ENCODE results near the gene ENTHD1.
A peak's percentile ranks its signal among the peaks of the same experiment; 100 is the strongest.
"Not testable (repeated sequence)": the region's sequence is repeated elsewhere in the genome, so short reads cannot be mapped to it uniquely, and the experiment has no call there.

ENTHD1 gene

GRCh38 chr22:39904024-39904423 is 10.5 kb upstream of the ENTHD1 start:
- H3K27ac ChIP-seq (ENCODE audit: low read depth in 2 of 2, low read length in 2 of 2), result peak overlapping the region in 1 of 2 donors; percentile 29
- H3K9me3 ChIP-seq (ENCODE audit: control insufficient read depth in 2 of 2, low read length in 2 of 2); H3K27me3 ChIP-seq (ENCODE audit: control insufficient read depth in 2 of 2, insufficient read depth in 2 of 2, low read length in 2 of 2): not testable (repeated sequence)

GRCh38 chr22:39901565-39902146 is 8.1 kb upstream of the ENTHD1 start:
- H3K9ac ChIP-seq (ENCODE audit: low read depth in 1 of 2, low read length in 2 of 2), result peak overlapping the region in 1 of 2 donors; percentile 14
- H3K36me3 ChIP-seq (ENCODE audit: control insufficient read depth in 2 of 2, insufficient read depth in 2 of 2, low read length in 2 of 2), result no peaks in the 10 kb centered on the region
- H3K4me3 ChIP-seq (ENCODE audit: low read length in 2 of 2), result peak overlapping the region; percentile 13 to 55
- no peaks in the 10 kb centered on the region for H3K9me3 ChIP-seq (ENCODE audit: control insufficient read depth in 2 of 2, low read length in 2 of 2)
- no peaks in the 10 kb centered on the region for H3K27me3 ChIP-seq (ENCODE audit: control insufficient read depth in 2 of 2, insufficient read depth in 2 of 2, low read length in 2 of 2)
- H3K27ac ChIP-seq (ENCODE audit: low read depth in 2 of 2, low read length in 2 of 2), result peak overlapping the region in 1 of 2 donors; percentile 39
- no peaks in the 10 kb centered on the region for H3K4me1 ChIP-seq (ENCODE audit: control insufficient read depth in 2 of 2, insufficient read depth in 2 of 2, low read length in 2 of 2)

More at GRCh38 chr22:39904024-39904423, 10.5 kb upstream of the ENTHD1 start:
- not testable (repeated sequence) for H3K9ac ChIP-seq (ENCODE audit: low read depth in 1 of 2, low read length in 2 of 2); H3K4me3 ChIP-seq (ENCODE audit: low read length in 2 of 2); H3K36me3 ChIP-seq (ENCODE audit: control insufficient read depth in 2 of 2, insufficient read depth in 2 of 2, low read length in 2 of 2); H3K4me1 ChIP-seq (ENCODE audit: control insufficient read depth in 2 of 2, insufficient read depth in 2 of 2, low read length in 2 of 2)

- Histone ChIP-seq H3K4me1 (ENCODE audit: control insufficient read depth in 2 of 2, insufficient read depth in 2 of 2, low read length in 2 of 2) (no peaks in the 10 kb centered on the region), H3K9ac (ENCODE audit: low read depth in 1 of 2, low read length in 2 of 2) (peak within 1 kb of the TSS; percentile 14 to 15), H3K4me3 (ENCODE audit: low read length in 2 of 2) (peak within 1 kb of the TSS; percentile 13 to 55)
Measured at GRCh38 chr22:39900306-39901227, 7.0 kb upstream of the ENTHD1 start, which contains the start of gene GRAP2. Gene GRAP2 (plus strand): TSS chr22:39901084. CDS start chr22:39947107, 46,023 bp downstream.

DNA sequence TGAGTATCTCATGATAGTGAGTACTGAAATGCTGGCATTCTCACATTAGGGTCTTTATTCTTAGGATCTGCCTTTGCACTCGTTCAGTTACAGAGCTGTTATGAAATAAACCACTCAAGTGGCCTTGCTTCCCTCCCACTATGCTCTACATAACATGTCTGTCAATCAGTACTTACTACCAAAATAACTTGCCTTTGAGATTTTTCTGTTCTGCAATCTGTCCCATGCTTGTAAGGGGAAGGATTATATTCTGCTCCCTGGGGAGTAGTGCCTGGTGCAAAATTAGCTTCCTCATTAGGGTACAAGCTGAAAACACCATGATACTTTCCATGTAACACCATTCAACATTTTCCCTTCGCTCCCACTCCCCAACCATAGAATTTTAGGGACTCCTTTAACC is 5.4 kb upstream of the ENTHD1 start:
- H3K4me1 ChIP-seq (ENCODE audit: control insufficient read depth in 2 of 2, insufficient read depth in 2 of 2, low read length in 2 of 2), result no peaks in the 10 kb centered on the region
- H3K9ac ChIP-seq (ENCODE audit: low read depth in 1 of 2, low read length in 2 of 2), result no peak overlapping the region
- no peaks in the 10 kb centered on the region for H3K36me3 ChIP-seq (ENCODE audit: control insufficient read depth in 2 of 2, insufficient read depth in 2 of 2, low read length in 2 of 2)
- H3K27me3 ChIP-seq (ENCODE audit: control insufficient read depth in 2 of 2, insufficient read depth in 2 of 2, low read length in 2 of 2), result no peaks in the 10 kb centered on the region
- H3K9me3 ChIP-seq (ENCODE audit: control insufficient read depth in 2 of 2, low read length in 2 of 2), result no peaks in the 10 kb centered on the region
- no peak overlapping the region for H3K4me3 ChIP-seq (ENCODE audit: low read length in 2 of 2)
- H3K27ac ChIP-seq (ENCODE audit: low read depth in 2 of 2, low read length in 2 of 2), result no peak overlapping the region

More at GRCh38 chr22:39900306-39901227, 7.0 kb upstream of the ENTHD1 start, which contains the start of gene GRAP2:
- no peaks in the 10 kb centered on the region for H3K9me3 ChIP-seq (ENCODE audit: control insufficient read depth in 2 of 2, low read length in 2 of 2)
- H3K27me3 ChIP-seq (ENCODE audit: control insufficient read depth in 2 of 2, insufficient read depth in 2 of 2, low read length in 2 of 2), result no peaks in the 10 kb centered on the region
- peak within 1 kb of the TSS; percentile 39 for H3K27ac ChIP-seq (ENCODE audit: low read depth in 2 of 2, low read length in 2 of 2)
- no peaks in the 10 kb centered on the region for H3K36me3 ChIP-seq (ENCODE audit: control insufficient read depth in 2 of 2, insufficient read depth in 2 of 2, low read length in 2 of 2)

- Histone ChIP-seq H3K9me3 (ENCODE audit: control insufficient read depth in 2 of 2, low read length in 2 of 2) (no peaks in the 10 kb centered on the region), H3K36me3 (ENCODE audit: control insufficient read depth in 2 of 2, insufficient read depth in 2 of 2, low read length in 2 of 2) (no peaks in the 10 kb centered on the region), H3K27me3 (ENCODE audit: control insufficient read depth in 2 of 2, insufficient read depth in 2 of 2, low read length in 2 of 2) (no peaks in the 10 kb centered on the region), H3K4me1 (ENCODE audit: control insufficient read depth in 2 of 2, insufficient read depth in 2 of 2, low read length in 2 of 2) (no peaks in the 10 kb centered on the region), H3K4me3 (ENCODE audit: low read length in 2 of 2) (no peak overlapping the region), H3K9ac (ENCODE audit: low read depth in 1 of 2, low read length in 2 of 2) (no peak overlapping the region), H3K27ac (ENCODE audit: low read depth in 2 of 2, low read length in 2 of 2) (no peak overlapping the region)
Measured at GRCh38 chr22:39897841-39898240, 4.3 kb upstream of the ENTHD1 start.

- Histone ChIP-seq H3K27me3 (ENCODE audit: control insufficient read depth in 2 of 2, insufficient read depth in 2 of 2, low read length in 2 of 2) (no peaks in the 10 kb centered on the region), H3K9me3 (ENCODE audit: control insufficient read depth in 2 of 2, low read length in 2 of 2) (no peaks in the 10 kb centered on the region), H3K4me3 (ENCODE audit: low read length in 2 of 2) (no peak overlapping the region), H3K27ac (ENCODE audit: low read depth in 2 of 2, low read length in 2 of 2) (no peak overlapping the region), H3K36me3 (ENCODE audit: control insufficient read depth in 2 of 2, insufficient read depth in 2 of 2, low read length in 2 of 2) (no peaks in the 10 kb centered on the region), H3K9ac (ENCODE audit: low read depth in 1 of 2, low read length in 2 of 2) (no peak overlapping the region), H3K4me1 (ENCODE audit: control insufficient read depth in 2 of 2, insufficient read depth in 2 of 2, low read length in 2 of 2) (no peaks in the 10 kb centered on the region)
Measured at GRCh38 chr22:39896313-39896996, 2.9 kb upstream of the ENTHD1 start.

GRCh38 chr22:39895682-39896081 is 2.1 kb upstream of the ENTHD1 start:
- Histone ChIP-seq H3K27ac (ENCODE audit: low read depth in 2 of 2, low read length in 2 of 2) (no peak overlapping the region), H3K4me3 (ENCODE audit: low read length in 2 of 2) (no peak overlapping the region), H3K9me3 (ENCODE audit: control insufficient read depth in 2 of 2, low read length in 2 of 2) (no peaks in the 10 kb centered on the region), H3K9ac (ENCODE audit: low read depth in 1 of 2, low read length in 2 of 2) (no peak overlapping the region), H3K4me1 (ENCODE audit: control insufficient read depth in 2 of 2, insufficient read depth in 2 of 2, low read length in 2 of 2) (no peaks in the 10 kb centered on the region), H3K36me3 (ENCODE audit: control insufficient read depth in 2 of 2, insufficient read depth in 2 of 2, low read length in 2 of 2) (no peaks in the 10 kb centered on the region), H3K27me3 (ENCODE audit: control insufficient read depth in 2 of 2, insufficient read depth in 2 of 2, low read length in 2 of 2) (no peaks in the 10 kb centered on the region)

GRCh38 chr22:39894554-39895092 is 1.1 kb upstream of the ENTHD1 start:
- H3K4me1 ChIP-seq (ENCODE audit: control insufficient read depth in 2 of 2, insufficient read depth in 2 of 2, low read length in 2 of 2), result no peaks in the 10 kb centered on the region
- no peaks in the 10 kb centered on the region for H3K9me3 ChIP-seq (ENCODE audit: control insufficient read depth in 2 of 2, low read length in 2 of 2)
- H3K27ac ChIP-seq (ENCODE audit: low read depth in 2 of 2, low read length in 2 of 2), result no peak overlapping the region
- no peak overlapping the region for H3K4me3 ChIP-seq (ENCODE audit: low read length in 2 of 2)
- H3K27me3 ChIP-seq (ENCODE audit: control insufficient read depth in 2 of 2, insufficient read depth in 2 of 2, low read length in 2 of 2), result no peaks in the 10 kb centered on the region
- H3K36me3 ChIP-seq (ENCODE audit: control insufficient read depth in 2 of 2, insufficient read depth in 2 of 2, low read length in 2 of 2), result no peaks in the 10 kb centered on the region
- no peak overlapping the region for H3K9ac ChIP-seq (ENCODE audit: low read depth in 1 of 2, low read length in 2 of 2)

DNA sequence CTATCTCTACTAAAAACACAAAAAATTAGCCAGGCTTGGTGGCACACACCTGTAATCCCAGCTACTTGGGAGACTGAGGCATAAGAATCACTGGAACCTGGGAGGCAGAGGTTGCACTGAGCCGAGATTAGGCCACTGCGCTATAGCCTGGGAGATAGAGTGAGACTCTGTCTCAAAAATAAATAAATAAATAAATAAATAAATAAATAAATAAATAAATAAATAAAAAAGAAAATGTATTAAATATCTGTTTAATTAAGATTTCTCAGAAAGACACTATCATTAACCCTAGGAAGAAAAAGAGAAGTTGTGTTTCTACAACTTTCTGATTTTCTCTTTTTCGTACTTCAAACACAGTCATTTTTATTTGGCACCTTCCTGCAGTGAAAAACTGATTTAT is 3.6 kb downstream of the ENTHD1 start:
- not testable (repeated sequence) for H3K9ac ChIP-seq (ENCODE audit: low read depth in 1 of 2, low read length in 2 of 2); H3K4me1 ChIP-seq (ENCODE audit: control insufficient read depth in 2 of 2, insufficient read depth in 2 of 2, low read length in 2 of 2); H3K9me3 ChIP-seq (ENCODE audit: control insufficient read depth in 2 of 2, low read length in 2 of 2); H3K27ac ChIP-seq (ENCODE audit: low read depth in 2 of 2, low read length in 2 of 2); H3K4me3 ChIP-seq (ENCODE audit: low read length in 2 of 2); H3K36me3 ChIP-seq (ENCODE audit: control insufficient read depth in 2 of 2, insufficient read depth in 2 of 2, low read length in 2 of 2); H3K27me3 ChIP-seq (ENCODE audit: control insufficient read depth in 2 of 2, insufficient read depth in 2 of 2, low read length in 2 of 2)

DNA sequence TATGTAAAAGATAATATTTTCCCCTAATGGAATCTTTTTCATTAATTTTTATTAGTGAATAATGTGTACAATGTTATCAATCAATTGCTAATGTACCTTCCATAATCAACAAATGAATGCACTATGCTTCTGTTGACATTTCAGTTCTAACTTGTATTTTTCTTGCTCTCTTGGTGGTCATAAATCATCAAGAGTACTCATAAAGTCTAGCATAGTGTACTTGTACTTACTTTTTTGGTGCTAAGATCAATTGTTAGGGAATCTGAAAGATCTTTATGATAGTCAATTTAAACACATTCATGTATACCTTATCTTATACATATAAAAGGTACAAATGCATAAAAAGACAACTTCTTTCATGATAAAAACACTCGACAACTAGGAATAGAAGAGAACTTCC is 10.5 kb downstream of the ENTHD1 start:
- Histone ChIP-seq H3K27me3 (ENCODE audit: control insufficient read depth in 2 of 2, insufficient read depth in 2 of 2, low read length in 2 of 2) (peaks cover 0 to 4% of the 10 kb centered on the region in 2 donors), H3K4me1 (ENCODE audit: control insufficient read depth in 2 of 2, insufficient read depth in 2 of 2, low read length in 2 of 2) (no peaks in the 10 kb centered on the region), H3K36me3 (ENCODE audit: control insufficient read depth in 2 of 2, insufficient read depth in 2 of 2, low read length in 2 of 2) (no peaks in the 10 kb centered on the region), H3K9ac (ENCODE audit: low read depth in 1 of 2, low read length in 2 of 2) (no peak overlapping the region), H3K4me3 (ENCODE audit: low read length in 2 of 2) (no peak overlapping the region), H3K27ac (ENCODE audit: low read depth in 2 of 2, low read length in 2 of 2) (no peak overlapping the region), H3K9me3 (ENCODE audit: control insufficient read depth in 2 of 2, low read length in 2 of 2) (no peaks in the 10 kb centered on the region)

Measured in mucosa of rectum (tissue), 2 donors.